ENCODE results near the gene MMP14. TPM values are rescaled to one million over a fixed set of nuclear protein-coding genes. Genes with fewer than 3 reads are reported as not detected.

Gene MMP14
- total RNA-seq, 1 donor: 188 TPM

DNA sequence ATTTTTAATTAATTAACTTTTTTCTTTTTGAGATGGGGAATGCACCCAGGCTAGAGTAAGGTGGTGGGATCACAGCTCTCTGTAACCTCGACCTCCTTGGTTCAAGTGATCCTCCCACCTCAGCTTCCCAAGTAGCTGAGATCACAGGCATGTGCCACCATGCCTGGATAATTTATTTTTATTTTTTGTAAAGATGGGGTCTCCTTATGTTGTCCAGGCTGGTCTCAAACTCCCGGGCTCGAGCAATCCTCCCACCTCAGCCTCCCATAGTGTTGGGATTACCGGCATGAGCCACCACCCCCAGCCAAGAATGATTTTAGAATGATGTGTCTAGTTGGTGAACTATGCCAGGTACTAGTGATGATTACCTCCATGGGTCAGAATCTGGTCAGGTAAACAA, 28.6 kb downstream of the MMP14 start:
- no peak for DNase-seq (ENCODE audit: low read depth)
- TF ChIP-seq CTCF (IDR thresholded peaks at IDR 0.05; ENCODE audit: insufficient read depth, low read depth, low read length): no peak

DNA sequence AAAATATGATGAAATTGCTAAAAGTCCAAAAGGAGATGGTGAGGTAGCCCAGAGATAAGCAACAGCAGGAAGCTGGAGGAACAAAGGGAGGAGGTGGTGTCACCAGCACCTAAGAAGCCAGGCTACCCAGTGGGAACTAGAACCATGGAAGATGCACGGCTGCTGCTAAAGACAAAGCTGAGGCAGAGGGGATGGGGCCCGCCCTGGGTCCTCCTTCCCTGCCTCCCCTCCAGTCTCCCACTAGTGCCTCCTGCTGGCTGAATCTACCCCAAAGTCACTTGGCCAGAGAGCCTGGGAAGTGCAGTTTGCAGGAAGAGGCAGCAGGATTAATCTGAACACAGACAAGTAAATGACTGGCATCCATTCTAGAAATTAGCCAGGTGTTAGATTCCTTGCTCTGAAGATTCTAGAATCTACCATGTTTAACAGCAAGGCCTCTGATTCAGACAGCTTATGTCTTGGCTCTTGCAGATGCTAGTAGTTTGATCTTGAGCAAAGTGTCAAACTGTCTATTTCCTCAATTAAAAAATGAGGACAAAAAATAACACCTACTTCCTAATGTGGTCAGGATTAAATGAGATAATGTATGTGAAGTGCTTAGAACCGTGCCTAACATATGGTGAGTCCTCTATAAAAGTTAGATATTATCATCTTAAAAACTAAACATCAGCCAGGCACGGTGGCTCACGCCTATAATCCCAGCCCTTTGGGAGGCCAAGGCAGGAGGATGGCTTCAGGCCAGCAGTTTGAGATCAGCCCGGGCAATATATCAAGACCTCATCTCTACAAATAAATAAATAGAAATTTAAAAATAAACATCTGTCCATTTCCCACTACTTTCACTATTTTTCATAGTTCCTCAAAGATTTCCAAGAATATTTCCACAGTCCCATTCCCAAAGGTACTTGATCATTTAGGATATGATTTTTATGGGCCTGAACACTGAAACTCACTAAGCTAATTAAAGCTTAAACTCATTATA, 29.3 kb downstream of the MMP14 start:
- peak; percentile 34 for DNase-seq (ENCODE audit: low read depth)
- peak; percentile 18 for TF ChIP-seq CTCF (IDR thresholded peaks at IDR 0.05; ENCODE audit: insufficient read depth, low read depth, low read length)
- H3K4me3 ChIP-seq (ENCODE audit: low read depth, low read length): no peak overlapping the region

More for the DNA sequence above, 28.6 kb downstream of the MMP14 start:
- no peak overlapping the region for H3K4me3 ChIP-seq (ENCODE audit: low read depth, low read length)

DNA sequence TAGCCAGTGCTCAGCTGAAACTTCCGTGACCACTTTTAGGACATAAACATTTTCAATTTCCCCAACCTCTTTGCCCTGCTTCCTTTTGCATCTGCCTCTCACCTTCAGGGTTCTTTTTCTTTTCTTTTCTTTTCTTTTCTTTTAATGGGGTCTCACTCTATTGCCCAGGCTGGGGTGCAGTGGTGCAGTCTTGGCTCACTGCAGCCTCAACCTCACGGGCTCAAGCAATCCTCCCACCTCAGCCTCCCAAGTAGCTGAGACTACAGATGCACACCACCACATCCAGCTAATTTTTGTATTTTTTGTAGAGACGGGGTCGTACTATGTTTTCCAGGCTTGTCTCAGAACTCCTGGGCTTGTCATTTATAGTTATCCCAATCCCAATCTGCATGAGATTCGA, 30.5 kb downstream of the MMP14 start:
- no peak for TF ChIP-seq CTCF (IDR thresholded peaks at IDR 0.05; ENCODE audit: insufficient read depth, low read depth, low read length)
- no peak for DNase-seq (ENCODE audit: low read depth)

DNA sequence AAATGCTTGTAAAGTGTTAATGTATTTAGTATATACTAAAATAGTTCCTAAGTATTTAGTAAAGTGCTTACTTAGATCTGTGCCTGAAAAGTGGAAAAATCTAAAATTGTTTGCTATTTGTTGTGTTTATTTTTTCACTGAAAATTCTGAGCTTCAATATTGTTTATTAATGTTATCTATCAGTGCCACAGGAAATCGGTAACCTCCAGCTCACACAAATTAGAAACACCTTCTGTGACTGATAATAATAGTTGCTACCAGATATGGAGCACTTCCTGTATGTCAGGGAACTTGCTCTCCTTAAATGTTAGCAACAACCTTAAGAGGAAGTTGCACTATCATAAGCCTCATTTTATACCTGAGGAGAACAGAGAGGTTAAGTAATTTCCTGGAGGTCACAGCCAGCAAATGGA, 34.4 kb downstream of the MMP14 start:
- no peak for DNase-seq (ENCODE audit: low read depth)
- TF ChIP-seq CTCF (IDR thresholded peaks at IDR 0.05; ENCODE audit: insufficient read depth, low read depth, low read length): no peak
- H3K4me3 ChIP-seq (ENCODE audit: low read depth, low read length): peak overlapping the region; percentile 91

More for the DNA sequence above, 30.5 kb downstream of the MMP14 start:
- H3K4me3 ChIP-seq (ENCODE audit: low read depth, low read length): no peak overlapping the region

DNA sequence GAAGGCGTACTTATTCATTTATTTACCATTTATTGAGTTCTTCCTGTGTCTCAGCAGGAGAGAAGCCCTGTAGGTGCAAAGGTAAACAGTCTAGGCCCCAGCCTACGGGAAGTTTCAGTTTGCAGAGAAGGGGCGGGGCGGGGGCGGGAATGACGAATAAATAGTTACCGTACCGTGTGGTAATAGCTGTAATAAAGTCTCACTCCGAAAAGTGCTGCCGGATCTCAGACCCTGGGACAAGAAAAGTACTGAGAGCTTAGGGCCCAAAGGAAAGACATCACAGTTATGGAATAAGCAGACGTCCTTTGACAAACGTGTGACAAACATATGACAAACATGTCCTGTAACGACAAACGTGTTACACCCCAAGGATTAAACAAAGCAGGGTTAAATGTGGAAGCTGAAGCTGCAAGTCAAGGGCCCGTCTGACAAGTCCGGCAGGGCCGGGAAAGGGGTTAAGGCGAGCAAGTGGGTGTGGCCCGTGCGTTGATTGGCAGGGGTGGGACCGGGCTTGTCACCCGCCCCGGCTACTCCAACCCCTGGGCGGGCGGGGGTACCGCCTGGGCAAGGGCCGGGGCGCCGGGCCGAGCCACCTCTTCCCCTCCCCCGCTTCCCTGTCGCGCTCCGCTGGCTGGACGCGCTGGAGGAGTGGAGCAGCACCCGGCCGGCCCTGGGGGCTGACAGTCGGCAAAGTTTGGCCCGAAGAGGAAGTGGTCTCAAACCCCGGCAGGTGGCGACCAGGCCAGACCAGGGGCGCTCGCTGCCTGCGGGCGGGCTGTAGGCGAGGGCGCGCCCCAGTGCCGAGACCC, 35.0 kb downstream of the MMP14 start, which contains the start of gene LRP10:
TSS of gene LRP10 (plus strand) at position 517 of the 809 bp plus-strand sequence. CDS start 564 bp downstream, outside the sequence.
- TF ChIP-seq CTCF (IDR thresholded peaks at IDR 0.05; ENCODE audit: insufficient read depth, low read depth, low read length): no peak
- peak within 1 kb of the TSS; percentile 91 for H3K4me3 ChIP-seq (ENCODE audit: low read depth, low read length)
- peak; percentile 90 for DNase-seq (ENCODE audit: low read depth)

DNA sequence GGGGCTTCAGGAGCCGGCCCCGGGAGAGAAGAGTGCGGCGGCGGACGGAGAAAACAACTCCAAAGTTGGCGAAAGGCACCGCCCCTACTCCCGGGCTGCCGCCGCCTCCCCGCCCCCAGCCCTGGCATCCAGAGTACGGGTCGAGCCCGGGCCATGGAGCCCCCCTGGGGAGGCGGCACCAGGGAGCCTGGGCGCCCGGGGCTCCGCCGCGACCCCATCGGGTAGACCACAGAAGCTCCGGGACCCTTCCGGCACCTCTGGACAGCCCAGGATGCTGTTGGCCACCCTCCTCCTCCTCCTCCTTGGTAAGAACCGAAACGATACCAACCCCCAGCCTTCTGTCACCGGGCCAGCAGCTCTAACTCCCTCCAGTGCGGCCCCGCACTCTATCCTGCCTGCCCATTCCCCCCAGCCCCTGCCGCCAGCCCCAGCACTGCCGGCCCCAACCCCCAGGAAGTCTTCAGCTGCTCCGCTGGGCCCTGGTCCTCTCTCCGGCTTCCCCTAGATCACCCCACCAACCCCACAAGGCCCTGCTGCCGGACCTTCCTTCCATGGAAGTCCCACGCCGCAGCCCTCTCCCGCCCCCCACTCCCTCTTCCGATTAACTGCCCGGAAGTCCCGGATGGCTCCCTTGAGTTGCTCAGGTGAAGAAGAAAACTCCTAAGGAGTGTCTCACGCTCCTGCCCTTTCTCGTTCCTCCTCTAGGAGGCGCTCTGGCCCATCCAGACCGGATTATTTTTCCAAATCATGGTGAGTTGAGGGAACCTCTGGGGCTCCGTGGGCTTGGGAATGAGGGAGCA, 35.8 kb downstream of the MMP14 start:
- TF ChIP-seq CTCF (IDR thresholded peaks at IDR 0.05; ENCODE audit: insufficient read depth, low read depth, low read length): peak; percentile 98
- peak overlapping the region; percentile 91 for H3K4me3 ChIP-seq (ENCODE audit: low read depth, low read length)
- peak; percentile 88 for DNase-seq (ENCODE audit: low read depth)
